ENCODE results near the gene BEST4. TPM values are rescaled to one million over a fixed set of nuclear protein-coding genes. Genes with fewer than 3 reads are reported as not detected.

BEST4 gene
- total RNA-seq, 1 donor from 2014 or later: 0.25 TPM

DNA sequence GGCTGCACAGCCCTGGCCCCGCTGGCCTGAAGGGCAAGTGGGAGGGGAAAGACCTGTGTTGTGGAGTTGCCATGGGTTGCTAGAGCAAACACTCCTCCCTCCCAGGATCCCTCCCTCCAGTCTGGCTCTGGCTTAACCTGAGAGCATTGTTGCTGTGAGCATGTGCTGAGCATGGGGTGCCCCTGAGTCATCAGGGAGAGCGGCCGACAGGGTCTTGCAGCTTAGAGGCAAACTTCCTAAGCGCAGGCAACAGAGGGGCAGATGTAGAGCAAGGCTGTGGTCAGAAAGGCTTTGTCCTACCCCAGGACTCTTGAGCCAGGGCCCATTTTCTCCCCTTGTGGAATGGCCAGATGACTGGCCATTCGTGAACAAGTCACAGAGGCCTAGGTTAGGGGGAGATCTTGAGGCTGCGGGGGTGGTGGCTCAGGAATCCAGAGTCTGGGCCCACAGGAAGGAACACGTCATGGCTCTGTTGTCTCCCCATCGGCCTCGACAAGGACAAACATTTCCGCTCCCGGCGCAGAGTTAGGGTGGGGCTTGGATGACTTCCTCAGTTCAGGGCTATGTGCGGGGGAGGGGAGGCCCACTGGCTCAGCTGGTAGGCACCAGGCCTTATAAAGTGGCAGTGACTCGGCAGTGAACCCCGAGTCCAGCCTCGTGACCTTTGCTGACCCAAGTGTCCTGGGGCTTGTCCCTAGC, 19.5 kb upstream of the BEST4 start:
- H3K27me3 ChIP-seq (ENCODE audit: control insufficient read depth, insufficient read depth, low read length): no peaks in the 10 kb centered on the region
- no peak for TF ChIP-seq CTCF (IDR thresholded peaks at IDR 0.05; ENCODE audit: insufficient read depth, low read length, poor library complexity, severe bottlenecking)
- H3K36me3 ChIP-seq (ENCODE audit: control insufficient read depth, insufficient read depth, low read length): peaks cover 8% of the 10 kb centered on the region
- DNase-seq (ENCODE audit: low read depth): peak; percentile 97
- no peak overlapping the region for H3K4me3 ChIP-seq (ENCODE audit: low read depth, low read length)

DNA sequence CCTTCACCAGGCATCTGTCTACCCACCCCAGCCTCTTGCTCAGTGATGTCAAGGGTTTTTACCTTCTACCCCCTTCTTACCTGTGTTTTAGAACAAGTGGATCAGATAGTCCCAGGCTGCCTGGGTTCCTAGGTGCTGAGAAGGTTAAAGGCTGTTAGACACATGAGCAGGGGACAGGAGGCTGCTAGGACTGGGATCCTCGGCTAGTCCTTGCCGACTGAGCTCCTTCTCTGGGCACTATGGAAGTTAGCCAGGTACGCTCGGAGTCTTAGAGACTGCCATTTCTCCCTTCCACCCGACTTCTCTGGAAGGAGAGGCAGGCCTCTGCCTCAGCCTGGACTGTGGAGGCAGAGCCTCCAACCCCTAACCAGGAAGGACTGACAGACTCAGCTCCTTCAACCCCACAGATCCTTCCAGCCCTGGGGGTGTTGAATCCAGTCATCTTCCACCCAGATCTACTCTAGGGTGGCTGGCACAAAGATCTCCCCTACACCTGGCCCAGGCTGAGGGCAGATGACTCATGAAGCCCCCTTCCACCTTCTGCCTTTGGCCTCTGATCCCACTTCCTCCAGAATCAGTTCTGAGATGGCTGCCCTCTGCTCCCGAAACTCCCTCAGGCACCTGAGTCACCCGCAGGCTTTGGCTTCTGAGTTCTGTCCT, 18.9 kb upstream of the BEST4 start, which contains the start of gene DYNLT4:
Gene DYNLT4 (minus strand): TSS at position 648 of the 660 bp plus-strand sequence. CDS start 683 bp downstream, outside the sequence.
- Histone ChIP-seq H3K36me3 (ENCODE audit: control insufficient read depth, insufficient read depth, low read length) (peaks cover 11% of the 10 kb centered on the region), H3K4me3 (ENCODE audit: low read depth, low read length) (no peak within 1 kb of the TSS), H3K27me3 (ENCODE audit: control insufficient read depth, insufficient read depth, low read length) (no peaks in the 10 kb centered on the region)
- no peak for DNase-seq (ENCODE audit: low read depth)
- no peak for TF ChIP-seq CTCF (IDR thresholded peaks at IDR 0.05; ENCODE audit: insufficient read depth, low read length, poor library complexity, severe bottlenecking)

DNA sequence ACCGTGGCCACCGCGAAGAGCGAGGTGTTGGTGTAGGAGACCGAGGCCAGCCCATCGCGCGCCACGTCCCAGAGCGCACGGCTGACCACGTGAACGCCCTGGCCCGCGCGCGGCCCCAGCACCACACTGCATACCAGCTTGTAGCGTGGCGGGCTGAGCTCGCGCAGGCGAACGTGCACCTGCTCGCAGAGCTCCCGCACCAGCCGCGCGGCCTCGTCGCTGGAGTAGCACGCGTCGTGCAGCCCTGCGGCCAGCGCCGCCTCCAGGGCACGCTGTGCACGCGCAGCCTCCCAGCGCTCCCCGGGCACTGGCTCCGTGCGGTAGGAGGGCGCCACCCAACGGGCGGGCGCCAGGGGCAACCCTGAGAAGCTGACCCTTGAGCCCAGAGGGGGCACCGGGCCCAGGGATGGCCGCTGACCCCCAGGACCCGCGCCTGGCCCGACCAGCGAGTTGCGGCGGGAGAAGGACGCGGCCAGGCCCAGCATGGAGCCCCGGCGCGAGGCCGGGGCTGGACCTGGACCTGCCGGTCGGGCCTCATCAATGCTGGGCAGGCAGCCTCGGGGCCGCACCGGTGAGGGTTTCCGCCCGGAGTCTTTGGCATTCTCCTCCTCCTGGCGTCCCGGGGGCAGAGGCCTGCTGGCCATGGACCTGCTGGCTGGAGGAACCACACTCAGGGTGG, 18.2 kb upstream of the BEST4 start:
- Histone ChIP-seq H3K4me3 (ENCODE audit: low read depth, low read length) (no peak overlapping the region), H3K27me3 (ENCODE audit: control insufficient read depth, insufficient read depth, low read length) (no peaks in the 10 kb centered on the region), H3K36me3 (ENCODE audit: control insufficient read depth, insufficient read depth, low read length) (peaks cover 11% of the 10 kb centered on the region)
- TF ChIP-seq CTCF (IDR thresholded peaks at IDR 0.05; ENCODE audit: insufficient read depth, low read length, poor library complexity, severe bottlenecking): no peak
- no peak for DNase-seq (ENCODE audit: low read depth)

- peak; percentile 2 for TF ChIP-seq CTCF (IDR thresholded peaks at IDR 0.05; ENCODE audit: insufficient read depth, low read length, poor library complexity, severe bottlenecking)
- no peaks in the 10 kb centered on the region for H3K27me3 ChIP-seq (ENCODE audit: control insufficient read depth, insufficient read depth, low read length)
These were observed 17.5 kb upstream of the BEST4 start for GRCh38 chr1:44805311-44806024.

GRCh38 chr1:44803312-44804095, 15.5 kb upstream of the BEST4 start:
- H3K4me3 ChIP-seq (ENCODE audit: low read depth, low read length): no peak overlapping the region
- H3K36me3 ChIP-seq (ENCODE audit: control insufficient read depth, insufficient read depth, low read length): peaks cover 11% of the 10 kb centered on the region

More at GRCh38 chr1:44805311-44806024, 17.5 kb upstream of the BEST4 start:
- Histone ChIP-seq H3K4me3 (ENCODE audit: low read depth, low read length) (no peak overlapping the region), H3K36me3 (ENCODE audit: control insufficient read depth, insufficient read depth, low read length) (peaks cover 11% of the 10 kb centered on the region)
- DNase-seq (ENCODE audit: low read depth): no peak

More at GRCh38 chr1:44803312-44804095, 15.5 kb upstream of the BEST4 start:
- no peaks in the 10 kb centered on the region for H3K27me3 ChIP-seq (ENCODE audit: control insufficient read depth, insufficient read depth, low read length)
- DNase-seq (ENCODE audit: low read depth): no peak
- TF ChIP-seq CTCF (IDR thresholded peaks at IDR 0.05; ENCODE audit: insufficient read depth, low read length, poor library complexity, severe bottlenecking): no peak

All from kidney epithelial cell (primary cell).